H9 (cell line): ENCODE results near the gene PRRX1. TPM values are rescaled to one million over a fixed set of nuclear protein-coding genes. Genes with fewer than 3 reads are reported as not detected.

Source experiments
- DNase-seq: peaks from one replicate; pipeline ENCODE4 v3.0.0-alpha.2; 2017
- H2AFZ ChIP-seq: one replicate; pipeline ENCODE4 v1.6.1; 2013; ENCODE audit warnings: mild to moderate bottlenecking, low read length, control low read depth, moderate library complexity
- H2AK5ac ChIP-seq: 2 replicates; pipeline ENCODE4 v1.6.1; 2013; ENCODE audit warnings: low read length, control low read depth, mixed read lengths; ENCODE audit not compliant: insufficient read length
- H2BK120ac ChIP-seq: one replicate; pipeline ENCODE4 v1.6.1; 2013; ENCODE audit warnings: low read depth, mild to moderate bottlenecking, low read length, control low read depth, inconsistent platforms; ENCODE audit not compliant: poor library complexity, severe bottlenecking
- H2BK12ac ChIP-seq: 2 replicates; pipeline ENCODE4 v1.6.1; 2013; ENCODE audit warnings: low read length, control low read depth, mixed read lengths, low read depth; ENCODE audit not compliant: insufficient read length
- H2BK15ac ChIP-seq: 2 replicates; pipeline ENCODE4 v1.6.1; 2013; ENCODE audit warnings: low read depth, low read length, control low read depth
- H2BK20ac ChIP-seq: one replicate; pipeline ENCODE4 v1.6.1; 2013; ENCODE audit warnings: low read depth, mild to moderate bottlenecking, low read length, control low read depth, inconsistent platforms; ENCODE audit not compliant: poor library complexity, severe bottlenecking
- H2BK5ac ChIP-seq: 2 replicates; pipeline ENCODE4 v1.6.1; 2013; ENCODE audit warnings: low read length, control low read depth, mixed read lengths; ENCODE audit not compliant: insufficient read length
- H3K14ac ChIP-seq: 2 replicates; pipeline ENCODE4 v1.6.1; 2013; ENCODE audit warnings: low read length, control low read depth; ENCODE audit not compliant: insufficient read depth
- H3K18ac ChIP-seq: 2 replicates; pipeline ENCODE4 v1.6.1; 2013; ENCODE audit warnings: low read depth, mild to moderate bottlenecking, mixed read lengths, low read length, control low read depth; ENCODE audit not compliant: insufficient read length
- H3K23ac ChIP-seq: 2 replicates; pipeline ENCODE4 v1.6.1; 2013; ENCODE audit warnings: low read length, control low read depth, mixed read lengths, low read depth; ENCODE audit not compliant: insufficient read length
- H3K23me2 ChIP-seq: 2 replicates; pipeline ENCODE4 v1.6.1; 2013; ENCODE audit warnings: low read depth, mild to moderate bottlenecking, mixed read lengths, low read length, control low read depth; ENCODE audit not compliant: insufficient read length, poor library complexity, severe bottlenecking
- H3K27ac ChIP-seq: 2 replicates; pipeline ENCODE4 v1.5.1; 2013; ENCODE audit warnings: low read length, control low read depth, mixed read lengths, low read depth; ENCODE audit not compliant: insufficient read length
- H3K27me3 ChIP-seq: 2 replicates; pipeline ENCODE4 v1.6.1; 2013; ENCODE audit warnings: low read length, control low read depth, inconsistent platforms; ENCODE audit not compliant: insufficient read depth
- H3K4ac ChIP-seq: 2 replicates; pipeline ENCODE4 v1.6.1; 2013; ENCODE audit warnings: low read depth, mild to moderate bottlenecking, control low read depth, inconsistent platforms, low read length, moderate library complexity
- H3K4me1 ChIP-seq: 2 replicates; pipeline ENCODE4 v1.6.1; 2013; ENCODE audit warnings: low read length, control low read depth, inconsistent platforms; ENCODE audit not compliant: insufficient read depth
- H3K4me2 ChIP-seq: 2 replicates; pipeline ENCODE4 v1.6.1; 2013; ENCODE audit warnings: low read length, control low read depth, mixed read lengths; ENCODE audit not compliant: insufficient read length, insufficient read depth
- H3K56ac ChIP-seq: 2 replicates; pipeline ENCODE4 v1.6.1; 2013; ENCODE audit warnings: low read depth, mild to moderate bottlenecking, mixed read lengths, low read length, control low read depth; ENCODE audit not compliant: insufficient read length
- H3K79me1 ChIP-seq: 2 replicates; pipeline ENCODE4 v1.6.1; 2013; ENCODE audit warnings: low read depth, mild to moderate bottlenecking, moderate library complexity, low read length, control low read depth, inconsistent platforms; ENCODE audit not compliant: insufficient read depth, poor library complexity, severe bottlenecking
- H3K79me2 ChIP-seq: 2 replicates; pipeline ENCODE4 v1.6.1; 2013; ENCODE audit warnings: low read length, control low read depth, inconsistent platforms; ENCODE audit not compliant: insufficient read depth
- H3K9ac ChIP-seq: 2 replicates; pipeline ENCODE4 v1.6.1; 2013; ENCODE audit warnings: low read length, control low read depth, mixed read lengths; ENCODE audit not compliant: insufficient read length; ENCODE audit errors: extremely low read depth
- H3K9me3 ChIP-seq: one replicate; pipeline ENCODE4 v1.6.1; 2013; ENCODE audit warnings: low read depth, low read length, inconsistent platforms; ENCODE audit not compliant: control insufficient read depth
- H3T11ph ChIP-seq: one replicate; pipeline ENCODE4 v1.6.1; 2013; ENCODE audit warnings: mild to moderate bottlenecking, low read length, control low read depth, inconsistent platforms
- H4K20me1 ChIP-seq: one replicate; pipeline ENCODE4 v1.6.1; 2013; ENCODE audit not compliant: control insufficient read depth, insufficient read length, insufficient read depth
- H4K5ac ChIP-seq: 2 replicates; pipeline ENCODE4 v1.6.1; 2013; ENCODE audit warnings: low read depth, mild to moderate bottlenecking, mixed read lengths, low read length, control low read depth; ENCODE audit not compliant: insufficient read length
- H4K8ac ChIP-seq: replicated peaks from 2 replicates; pipeline ENCODE4 v1.6.1; 2013; ENCODE audit warnings: low read length, control low read depth, mixed read lengths, low read depth; ENCODE audit not compliant: insufficient read length
- H4K91ac ChIP-seq: 2 replicates; pipeline ENCODE4 v1.6.1; 2013; ENCODE audit warnings: low read depth, mild to moderate bottlenecking, moderate library complexity, mixed read lengths, low read length, control low read depth; ENCODE audit not compliant: insufficient read length
- H3K27ac Mint-ChIP-seq, 3 experiments: 2 replicates in 2 of 3; 3 replicates in 1 of 3; pipeline ENCODE4 v1.8.0; 2020 to 2021; ENCODE audit warnings: mixed read lengths in 3 of 3, mild to moderate bottlenecking in 1 of 3, moderate library complexity in 1 of 3
- H3K27me3 Mint-ChIP-seq: 2 replicates; pipeline ENCODE4 v1.8.0; 2021; ENCODE audit warnings: low read depth, mild to moderate bottlenecking, moderate library complexity, mixed read lengths
- H3K36me3 Mint-ChIP-seq, 3 experiments: 2 replicates in 2 of 3; 3 replicates in 1 of 3; pipeline ENCODE4 v1.8.0; 2020 to 2021; ENCODE audit warnings: low read depth in 3 of 3, mixed read lengths in 3 of 3; ENCODE audit not compliant: insufficient read depth in 1 of 3
- H3K4me1 Mint-ChIP-seq, 2 experiments: 2 replicates each; pipeline ENCODE4 v1.8.0; 2020; ENCODE audit warnings: mixed read lengths in 2 of 2
- H3K4me3 Mint-ChIP-seq, 2 experiments: 2 replicates in 1 of 2; 3 replicates in 1 of 2; pipeline ENCODE4 v1.8.0; 2020 to 2021; ENCODE audit warnings: mild to moderate bottlenecking in 2 of 2, mixed read lengths in 2 of 2, moderate library complexity in 1 of 2
- H3K9me3 Mint-ChIP-seq, 2 experiments: 2 replicates in 1 of 2; 3 replicates in 1 of 2; pipeline ENCODE4 v1.8.0; 2020; ENCODE audit warnings: mild to moderate bottlenecking in 2 of 2, mixed read lengths in 2 of 2, moderate library complexity in 1 of 2
- total RNA-seq: library from RNA; stranded (reverse); gene quantifications from 2 replicates; pipeline ENCODE4 v1.2.1, GENCODE V29; 2021
- TF ChIP-seq, protein P1 (sequence below): fragments of 200-600 bp; sonication (generic); conservative IDR thresholded peaks from 3 replicates; pipeline ENCODE4 v1.8.0; 2021; ENCODE audit warnings: antibody characterized with exemption, mild to moderate bottlenecking

Gene PRRX1
- total RNA-seq, 1 experiment from 2014 or later, result not detected

DNA sequence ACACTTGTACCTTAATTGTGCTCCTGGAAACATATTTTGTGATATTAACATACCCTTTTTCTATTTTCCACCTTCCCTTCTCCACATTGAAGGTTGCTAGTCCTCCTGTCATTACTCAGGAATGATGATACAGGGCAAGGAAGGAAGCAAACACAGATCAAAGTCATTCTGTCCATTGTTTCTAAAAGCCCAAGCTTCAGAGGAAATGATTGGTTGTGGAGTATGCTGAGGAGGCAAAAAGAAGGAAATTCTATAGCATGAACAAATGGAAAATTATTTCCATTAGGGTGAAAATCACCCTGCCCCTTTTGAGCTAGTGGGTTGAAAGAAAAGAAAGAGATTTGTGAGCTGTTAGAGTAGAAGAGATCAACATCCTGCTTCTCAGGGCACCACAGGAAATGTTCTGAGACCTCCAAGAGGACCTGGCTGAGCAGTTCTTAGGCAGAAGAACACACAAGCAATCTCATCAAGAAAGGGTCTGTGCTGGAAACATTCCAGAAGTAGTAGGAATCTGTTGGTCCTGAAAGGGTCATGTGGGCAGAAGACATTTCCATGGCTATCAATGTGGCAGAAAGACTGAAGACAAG is 29.0 kb upstream of the PRRX1 start:
- H3K4me1 Mint-ChIP-seq, result 0 out of 4 replicates have a peak, but pooled peaks cover 0 to 3% of the 10 kb centered on the region in 2 experiments
- no peak overlapping the region for H3K56ac ChIP-seq
- H3K23me2 ChIP-seq, result no peaks in the 10 kb centered on the region
- H3K9me3 Mint-ChIP-seq, result no peaks in the 10 kb centered on the region; a peak in 1 of 5 replicates
- H4K5ac ChIP-seq, result no peak overlapping the region
- H3K14ac ChIP-seq, result no peak overlapping the region
- H4K91ac ChIP-seq, result no peak overlapping the region
- H2BK120ac ChIP-seq, result no peak overlapping the region
- no peaks in the 10 kb centered on the region for H3K27me3 ChIP-seq
- no peaks in the 10 kb centered on the region for H3K79me2 ChIP-seq
- H2BK5ac ChIP-seq, result no peak overlapping the region
- H3K4ac ChIP-seq, result no peak overlapping the region
- no peak for DNase-seq
- H3K9ac ChIP-seq, result no peak overlapping the region
- H4K8ac ChIP-seq, result no peak overlapping the region
- no peaks in the 10 kb centered on the region for H3K4me1 ChIP-seq
- H2BK15ac ChIP-seq, result no peak overlapping the region
- H3K18ac ChIP-seq, result no peak overlapping the region
- H3K27ac Mint-ChIP-seq, result no peak overlapping the region
- H3K27ac ChIP-seq, result no peak overlapping the region
- no peak overlapping the region for H2BK20ac ChIP-seq
- no peak overlapping the region for H2BK12ac ChIP-seq
- H3K36me3 Mint-ChIP-seq, result no peaks in the 10 kb centered on the region; a peak in 1 of 7 replicates
- H4K20me1 ChIP-seq, result no peaks in the 10 kb centered on the region
- H3K9me3 ChIP-seq, result no peaks in the 10 kb centered on the region
- H3K27me3 Mint-ChIP-seq, result no peaks in the 10 kb centered on the region
- H2AFZ ChIP-seq, result no peak overlapping the region
- H2AK5ac ChIP-seq, result no peak overlapping the region
- no peaks in the 10 kb centered on the region for H3K79me1 ChIP-seq
- no peak overlapping the region for H3K4me2 ChIP-seq
- H3K23ac ChIP-seq, result no peak overlapping the region
- no peak overlapping the region for H3T11ph ChIP-seq
- TF ChIP-seq, protein P1, sequence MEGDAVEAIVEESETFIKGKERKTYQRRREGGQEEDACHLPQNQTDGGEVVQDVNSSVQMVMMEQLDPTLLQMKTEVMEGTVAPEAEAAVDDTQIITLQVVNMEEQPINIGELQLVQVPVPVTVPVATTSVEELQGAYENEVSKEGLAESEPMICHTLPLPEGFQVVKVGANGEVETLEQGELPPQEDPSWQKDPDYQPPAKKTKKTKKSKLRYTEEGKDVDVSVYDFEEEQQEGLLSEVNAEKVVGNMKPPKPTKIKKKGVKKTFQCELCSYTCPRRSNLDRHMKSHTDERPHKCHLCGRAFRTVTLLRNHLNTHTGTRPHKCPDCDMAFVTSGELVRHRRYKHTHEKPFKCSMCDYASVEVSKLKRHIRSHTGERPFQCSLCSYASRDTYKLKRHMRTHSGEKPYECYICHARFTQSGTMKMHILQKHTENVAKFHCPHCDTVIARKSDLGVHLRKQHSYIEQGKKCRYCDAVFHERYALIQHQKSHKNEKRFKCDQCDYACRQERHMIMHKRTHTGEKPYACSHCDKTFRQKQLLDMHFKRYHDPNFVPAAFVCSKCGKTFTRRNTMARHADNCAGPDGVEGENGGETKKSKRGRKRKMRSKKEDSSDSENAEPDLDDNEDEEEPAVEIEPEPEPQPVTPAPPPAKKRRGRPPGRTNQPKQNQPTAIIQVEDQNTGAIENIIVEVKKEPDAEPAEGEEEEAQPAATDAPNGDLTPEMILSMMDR, result no peak
- H3K4me3 Mint-ChIP-seq, result no peak overlapping the region
